Measurements from ENCODE around the gene FBN1. TPM values are rescaled to one million over a fixed set of nuclear protein-coding genes. Genes with fewer than 3 reads are reported as not detected.

The FBN1 gene
- polyA plus RNA-seq, 6 donors from 2014 or later = 0.03 TPM; not detected in 5

- Mint-ChIP-seq H3K4me1 (peaks cover 0 to 11% (median 8%) of the 10 kb centered on the region in 3 donors), H3K27ac (no peak overlapping the region), H3K36me3 (no peaks in the 10 kb centered on the region), H3K27me3 (peaks cover 22 to 31% (median 25%) of the 10 kb centered on the region in 3 donors), H3K4me3 (peak overlapping the region in 6 of 8 donors; percentile 25 to 78 (median 64)), H3K9me3 (no peaks in the 10 kb centered on the region)
- ATAC-seq (ENCODE audit: low read depth in 2 of 2) (no peak), DNase-seq (no peak)
Measured at GRCh38 chr15:48644467-48644826, 1.1 kb downstream of the FBN1 start.

DNA sequence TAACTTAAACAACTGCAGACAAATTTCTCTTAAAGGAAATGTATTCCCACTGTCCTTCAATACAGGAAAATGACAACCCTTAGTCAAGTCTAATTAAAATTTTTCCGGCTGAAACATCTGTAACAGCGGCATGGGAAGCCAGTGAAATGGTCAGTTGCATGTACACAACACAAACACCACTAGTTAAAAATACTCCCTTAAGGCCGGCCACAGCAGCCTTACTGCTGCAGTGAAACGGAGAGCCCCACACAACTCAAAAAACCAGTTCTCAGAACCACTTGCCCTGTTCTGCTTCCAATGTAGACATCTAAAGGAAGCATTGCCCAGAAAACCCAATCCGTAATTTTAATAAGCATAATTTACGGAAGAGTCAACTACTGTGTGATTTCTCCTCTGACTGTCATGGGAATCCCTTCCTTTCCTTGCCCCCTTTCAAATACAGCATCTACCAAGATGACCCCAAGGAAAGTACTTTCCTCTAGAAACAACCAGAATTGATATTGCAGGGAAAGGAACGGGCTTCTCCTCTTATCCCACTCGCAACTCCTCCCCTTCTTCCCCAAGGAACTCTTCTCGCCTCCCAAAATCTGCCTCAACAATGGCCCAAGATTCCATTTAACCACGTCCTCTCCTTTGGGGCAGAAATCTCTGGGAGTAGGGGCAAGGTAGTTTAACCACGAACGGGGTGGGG is 1.6 kb downstream of the FBN1 start:
- Mint-ChIP-seq H3K9me3 (no peaks in the 10 kb centered on the region), H3K27ac (peak overlapping the region in 1 of 6 donors; percentile 54), H3K4me1 (peaks cover 0 to 11% (median 8%) of the 10 kb centered on the region in 3 donors), H3K36me3 (no peaks in the 10 kb centered on the region), H3K27me3 (peaks cover 22 to 31% (median 25%) of the 10 kb centered on the region in 3 donors), H3K4me3 (peak overlapping the region in 6 of 8 donors; percentile 25 to 78 (median 54))
- ATAC-seq (ENCODE audit: low read depth in 2 of 2) (no peak), DNase-seq (no peak)

DNA sequence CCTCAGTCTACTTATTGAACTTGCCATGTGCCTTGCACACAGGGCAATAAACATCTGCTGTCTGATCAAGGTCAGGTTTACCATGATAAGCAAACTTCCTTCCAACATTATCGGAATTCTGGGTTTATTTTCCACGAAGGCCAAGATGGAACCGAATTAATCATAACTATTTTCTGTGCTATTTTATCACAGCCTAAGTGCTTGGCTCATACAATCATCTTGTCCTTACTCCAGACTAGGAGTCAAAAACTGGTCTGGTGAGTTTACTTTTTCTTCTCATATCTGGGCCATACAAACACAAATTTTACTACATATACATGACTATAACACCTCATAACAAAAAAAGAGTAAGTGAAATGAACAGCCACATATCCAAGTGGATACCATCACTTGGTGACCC is 2.3 kb downstream of the FBN1 start:
- no peak overlapping the region for H3K27ac Mint-ChIP-seq
- H3K4me3 Mint-ChIP-seq = no peak overlapping the region
- H3K4me1 Mint-ChIP-seq = peaks cover 0 to 11% (median 8%) of the 10 kb centered on the region in 3 donors
- no peak for DNase-seq
- H3K9me3 Mint-ChIP-seq = no peaks in the 10 kb centered on the region
- no peak for ATAC-seq (ENCODE audit: low read depth in 2 of 2)
- no peaks in the 10 kb centered on the region for H3K36me3 Mint-ChIP-seq
- peaks cover 22 to 27% (median 25%) of the 10 kb centered on the region in 3 donors for H3K27me3 Mint-ChIP-seq

- no peak for ATAC-seq (ENCODE audit: low read depth in 2 of 2)
- Mint-ChIP-seq H3K9me3 (no peaks in the 10 kb centered on the region), H3K27me3 (peaks cover 22 to 25% (median 24%) of the 10 kb centered on the region in 3 donors)
Measured at GRCh38 chr15:48642795-48643194, 2.7 kb downstream of the FBN1 start.

DNA sequence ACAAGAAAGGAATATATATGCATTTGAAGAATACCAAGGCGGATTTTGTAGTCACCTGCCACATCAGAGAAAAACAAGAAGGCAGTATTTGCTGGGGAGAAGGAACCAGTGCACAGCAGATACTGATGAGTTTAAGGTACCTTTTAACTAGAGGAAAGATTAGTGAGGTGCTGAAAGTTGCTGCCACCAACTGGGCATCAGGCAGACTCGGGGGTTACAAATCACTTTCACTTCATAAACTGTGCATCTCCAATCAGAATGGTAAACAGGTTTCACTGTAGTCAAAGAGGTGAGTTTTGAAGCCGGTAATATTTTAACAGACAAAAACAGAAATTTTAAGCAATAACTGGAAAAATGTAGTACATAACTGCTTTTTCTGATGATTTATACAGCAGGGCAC is 4.1 kb downstream of the FBN1 start:
- ATAC-seq (ENCODE audit: low read depth in 2 of 2) (no peak), DNase-seq (no peak)
- Mint-ChIP-seq H3K9me3 (no peaks in the 10 kb centered on the region), H3K27ac (no peak overlapping the region), H3K27me3 (peaks cover 12 to 16% (median 16%) of the 10 kb centered on the region in 3 donors), H3K4me1 (peaks cover 0 to 9% (median 8%) of the 10 kb centered on the region in 3 donors), H3K4me3 (no peak overlapping the region), H3K36me3 (no peaks in the 10 kb centered on the region)

More at GRCh38 chr15:48642795-48643194, 2.7 kb downstream of the FBN1 start:
- H3K36me3 Mint-ChIP-seq = no peaks in the 10 kb centered on the region
- DNase-seq = no peak
- no peak overlapping the region for H3K27ac Mint-ChIP-seq
- no peak overlapping the region for H3K4me3 Mint-ChIP-seq
- peaks cover 0 to 11% (median 8%) of the 10 kb centered on the region in 3 donors for H3K4me1 Mint-ChIP-seq

DNA sequence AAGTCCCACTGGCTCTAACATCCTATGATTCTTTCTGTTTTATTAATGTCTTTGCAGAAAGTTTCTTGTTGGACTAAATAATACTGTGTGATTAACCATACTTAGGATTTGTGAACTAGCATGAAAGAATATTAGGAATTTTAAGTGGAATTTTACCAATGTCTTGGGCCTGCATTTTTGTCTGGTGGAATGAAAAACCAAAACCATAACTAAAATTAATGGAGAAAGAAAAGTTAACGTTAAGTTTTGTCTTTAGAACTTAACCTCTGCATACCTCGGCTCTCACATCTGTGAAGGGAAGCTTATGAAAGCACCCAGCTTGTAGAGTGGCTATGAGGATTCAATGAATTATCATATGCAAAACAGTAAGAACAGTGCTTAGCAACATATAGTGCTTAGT is 6.5 kb downstream of the FBN1 start:
- no peak for DNase-seq
- H3K27me3 Mint-ChIP-seq = peaks cover 3 to 10% (median 10%) of the 10 kb centered on the region in 3 donors
- H3K4me3 Mint-ChIP-seq = no peak overlapping the region
- H3K9me3 Mint-ChIP-seq = no peaks in the 10 kb centered on the region
- no peaks in the 10 kb centered on the region for H3K36me3 Mint-ChIP-seq
- peaks cover 0 to 3% (median 0%) of the 10 kb centered on the region in 3 donors for H3K4me1 Mint-ChIP-seq
- no peak for ATAC-seq (ENCODE audit: low read depth in 2 of 2)
- H3K27ac Mint-ChIP-seq = no peak overlapping the region

DNA sequence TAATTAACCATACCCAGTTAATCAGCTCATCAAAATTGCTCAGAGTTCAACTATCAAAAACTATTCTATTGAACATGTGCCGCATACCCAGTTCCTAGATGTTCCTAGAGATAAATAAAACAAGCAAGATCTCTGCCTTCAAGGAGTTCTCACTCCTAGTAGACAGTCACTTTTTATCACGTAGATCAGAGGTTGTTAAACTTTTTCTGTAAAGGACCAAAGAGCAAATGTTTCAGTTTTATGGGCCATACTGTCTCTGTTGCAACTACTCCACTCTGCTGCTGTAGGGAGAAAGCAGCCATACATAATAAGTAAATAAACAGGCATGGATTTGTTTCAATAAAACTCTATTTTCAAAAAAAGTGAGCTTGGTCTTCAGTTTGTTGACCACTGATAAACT is 7.9 kb downstream of the FBN1 start:
- ATAC-seq (ENCODE audit: low read depth in 2 of 2) = no peak
- no peaks in the 10 kb centered on the region for H3K4me1 Mint-ChIP-seq
- DNase-seq = no peak
- H3K9me3 Mint-ChIP-seq = no peaks in the 10 kb centered on the region
- H3K4me3 Mint-ChIP-seq = no peak overlapping the region
- peaks cover 0 to 3% (median 0%) of the 10 kb centered on the region in 3 donors for H3K27me3 Mint-ChIP-seq
- no peak overlapping the region for H3K27ac Mint-ChIP-seq
- H3K36me3 Mint-ChIP-seq = no peaks in the 10 kb centered on the region

- ATAC-seq (ENCODE audit: low read depth in 2 of 2) (no peak), DNase-seq (no peak)
- H3K4me1 Mint-ChIP-seq = no peaks in the 10 kb centered on the region
- no peak overlapping the region for H3K4me3 Mint-ChIP-seq
- H3K27me3 Mint-ChIP-seq = peaks cover 0 to 3% (median 0%) of the 10 kb centered on the region in 3 donors
- no peaks in the 10 kb centered on the region for H3K9me3 Mint-ChIP-seq
- no peaks in the 10 kb centered on the region for H3K36me3 Mint-ChIP-seq
- no peak overlapping the region for H3K27ac Mint-ChIP-seq
Measured at GRCh38 chr15:48636511-48636910, 9.0 kb downstream of the FBN1 start.

DNA sequence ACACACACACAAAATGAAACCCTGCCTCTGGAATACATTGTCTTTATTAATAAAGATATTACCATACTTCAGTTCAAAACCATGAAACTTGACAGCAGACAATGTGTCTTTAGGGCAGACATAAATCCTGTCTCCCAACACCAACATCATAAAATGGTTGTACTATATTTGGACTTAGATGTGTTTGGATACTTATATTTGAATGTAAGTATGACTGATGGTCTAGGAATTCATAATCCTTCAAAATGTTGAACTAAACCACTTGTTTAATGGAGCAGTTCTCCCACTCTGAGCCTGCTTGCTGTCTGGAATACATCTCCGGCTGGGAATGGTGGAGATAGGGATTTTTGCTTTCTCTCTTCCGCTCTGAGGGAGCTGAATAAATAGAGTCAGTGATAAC is 10.6 kb downstream of the FBN1 start:
- Mint-ChIP-seq H3K4me3 (no peak overlapping the region), H3K9me3 (no peaks in the 10 kb centered on the region), H3K4me1 (no peaks in the 10 kb centered on the region), H3K27me3 (no peaks in the 10 kb centered on the region), H3K36me3 (no peaks in the 10 kb centered on the region), H3K27ac (peak overlapping the region in 2 of 6 donors; percentile 42 to 75)
- no peak for DNase-seq
- no peak for ATAC-seq (ENCODE audit: low read depth in 2 of 2)

- Mint-ChIP-seq H3K27me3 (no peaks in the 10 kb centered on the region), H3K9me3 (no peaks in the 10 kb centered on the region), H3K4me1 (no peaks in the 10 kb centered on the region), H3K4me3 (no peak overlapping the region), H3K36me3 (no peaks in the 10 kb centered on the region), H3K27ac (no peak overlapping the region)
- DNase-seq (no peak), ATAC-seq (ENCODE audit: low read depth in 2 of 2) (no peak)
Measured at GRCh38 chr15:48634096-48634495, 11.4 kb downstream of the FBN1 start.

DNA sequence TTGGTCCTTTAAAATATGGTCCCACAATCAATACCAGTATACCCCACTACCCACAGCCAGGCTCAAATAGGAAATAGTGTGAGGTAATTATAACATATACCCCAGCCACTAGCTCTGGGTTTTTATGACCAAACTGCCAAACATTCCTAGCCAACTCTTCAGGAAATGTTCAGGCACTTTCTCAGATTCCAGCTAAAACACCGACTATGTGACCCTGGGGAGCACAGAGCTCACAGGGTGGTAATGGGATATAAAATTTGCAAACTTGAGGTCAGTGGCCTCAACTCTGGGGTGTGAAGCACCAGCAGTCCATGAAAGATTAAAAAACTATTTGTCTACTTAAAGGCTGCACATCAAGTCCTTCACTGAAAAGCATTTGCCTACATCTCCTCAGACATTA is 12.9 kb downstream of the FBN1 start:
- DNase-seq (no peak), ATAC-seq (ENCODE audit: low read depth in 2 of 2) (no peak)
- Mint-ChIP-seq H3K4me3 (no peak overlapping the region), H3K9me3 (no peaks in the 10 kb centered on the region), H3K4me1 (no peaks in the 10 kb centered on the region), H3K36me3 (no peaks in the 10 kb centered on the region), H3K27me3 (no peaks in the 10 kb centered on the region), H3K27ac (no peak overlapping the region)

- no peak overlapping the region for H3K4me3 Mint-ChIP-seq
- H3K36me3 Mint-ChIP-seq = no peaks in the 10 kb centered on the region
- no peaks in the 10 kb centered on the region for H3K27me3 Mint-ChIP-seq
- H3K9me3 Mint-ChIP-seq = no peaks in the 10 kb centered on the region
- no peaks in the 10 kb centered on the region for H3K4me1 Mint-ChIP-seq
- DNase-seq = no peak
- no peak overlapping the region for H3K27ac Mint-ChIP-seq
- ATAC-seq (ENCODE audit: low read depth in 2 of 2) = no peak
Measured at GRCh38 chr15:48631176-48631770, 14.2 kb downstream of the FBN1 start.

DNA sequence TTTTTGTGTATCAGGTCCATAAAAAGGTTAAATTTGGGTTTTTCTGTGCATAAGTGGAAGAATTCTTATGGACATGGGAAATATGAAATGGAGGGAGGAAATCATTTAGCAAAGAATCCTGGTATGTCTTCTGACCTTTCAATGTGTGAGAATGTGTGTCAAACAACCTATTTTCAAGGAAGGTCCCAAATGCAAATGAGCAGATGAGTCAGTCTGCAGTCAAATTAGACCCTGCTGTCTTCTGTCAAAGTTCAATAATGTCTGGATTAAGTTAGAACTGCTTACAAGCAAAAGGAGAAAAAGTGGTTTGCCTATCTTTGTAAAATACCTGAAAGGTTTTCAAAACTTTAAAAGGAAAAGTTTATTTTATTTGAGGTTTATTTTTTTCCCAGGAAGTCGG is 15.3 kb downstream of the FBN1 start:
- Mint-ChIP-seq H3K4me1 (no peaks in the 10 kb centered on the region), H3K27ac (no peak overlapping the region), H3K4me3 (no peak overlapping the region), H3K36me3 (no peaks in the 10 kb centered on the region), H3K27me3 (no peaks in the 10 kb centered on the region), H3K9me3 (no peaks in the 10 kb centered on the region)
- DNase-seq = no peak
- no peak for ATAC-seq (ENCODE audit: low read depth in 2 of 2)

DNA sequence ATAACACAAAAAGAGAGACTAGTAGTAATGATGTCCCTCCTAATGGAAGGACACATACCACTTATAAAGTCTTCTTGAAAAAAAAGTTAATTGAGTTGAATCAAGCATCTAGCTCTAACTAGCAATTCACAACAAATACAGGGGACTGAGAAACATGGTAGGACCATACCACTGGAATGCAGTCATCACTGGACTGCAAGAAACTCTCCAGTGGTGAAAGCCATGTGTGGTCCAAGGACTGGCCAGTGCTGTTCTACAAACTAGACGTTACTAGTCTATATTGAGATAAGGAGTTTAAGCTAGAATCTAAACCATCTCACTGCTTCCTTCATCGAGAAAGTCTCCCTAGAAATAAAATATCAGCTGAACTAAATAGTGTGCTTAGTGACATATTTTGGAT is 16.7 kb downstream of the FBN1 start:
- H3K4me1 Mint-ChIP-seq = no peaks in the 10 kb centered on the region
- DNase-seq = no peak

More for the DNA sequence above, 16.7 kb downstream of the FBN1 start:
- Mint-ChIP-seq H3K36me3 (no peaks in the 10 kb centered on the region), H3K9me3 (no peaks in the 10 kb centered on the region), H3K27ac (no peak overlapping the region), H3K4me3 (no peak overlapping the region), H3K27me3 (no peaks in the 10 kb centered on the region)
- ATAC-seq (ENCODE audit: low read depth in 2 of 2) = no peak

Measured in naive B cell (primary cell).